DMS 273 (cell line): Measurements from ENCODE around the gene ZKSCAN3.
"Not testable (repeated sequence)": the region's sequence is repeated elsewhere in the genome, so short reads cannot be mapped to it uniquely, and the experiment has no call there.

Source experiments
- DNase-seq: peaks from one replicate; lab custom pipeline; 2025; ENCODE audit not compliant: unreplicated experiment; lab: John Stamatoyannopoulos, UW

Gene ZKSCAN3

GRCh38 chr6:28349892-28350737 lies at the start of gene ZKSCAN3:
Gene ZKSCAN3 (plus strand): TSS chr6:28349947. CDS start chr6:28359587, 9,640 bp downstream.
- peak; percentile 92 for DNase-seq

- DNase-seq: no peak
These were observed 46.2 kb upstream of the ZKSCAN3 start for GRCh38 chr6:28303570-28303969.

- not testable (repeated sequence) for DNase-seq
These were observed 43.4 kb upstream of the ZKSCAN3 start for GRCh38 chr6:28306363-28306762.

GRCh38 chr6:28311139-28311823 lies 38.5 kb upstream of the ZKSCAN3 start:
- no peak for DNase-seq

GRCh38 chr6:28312939-28313338 lies 36.8 kb upstream of the ZKSCAN3 start:
- no peak for DNase-seq

- no peak for DNase-seq
These were observed 34.1 kb upstream of the ZKSCAN3 start for GRCh38 chr6:28315628-28316027.

- not testable (repeated sequence) for DNase-seq
These were observed 31.9 kb upstream of the ZKSCAN3 start for GRCh38 chr6:28317866-28318265.

GRCh38 chr6:28322661-28323060 lies 27.1 kb upstream of the ZKSCAN3 start:
- no peak for DNase-seq

GRCh38 chr6:28323813-28324424 lies 25.8 kb upstream of the ZKSCAN3 start:
- no peak for DNase-seq

- DNase-seq: no peak
These were observed 23.3 kb upstream of the ZKSCAN3 start for GRCh38 chr6:28326371-28326948.

GRCh38 chr6:28330041-28330440 lies 19.7 kb upstream of the ZKSCAN3 start:
- DNase-seq: no peak

GRCh38 chr6:28333047-28333446 lies 16.7 kb upstream of the ZKSCAN3 start:
- no peak for DNase-seq

- no peak for DNase-seq
These were observed 16.1 kb upstream of the ZKSCAN3 start for GRCh38 chr6:28333599-28334018.

GRCh38 chr6:28334286-28335039 lies 15.3 kb upstream of the ZKSCAN3 start:
- no peak for DNase-seq

- DNase-seq: no peak
These were observed 14.6 kb upstream of the ZKSCAN3 start for GRCh38 chr6:28335040-28335563.

GRCh38 chr6:28335564-28336283 lies 14.0 kb upstream of the ZKSCAN3 start, which contains the start of gene ZSCAN31:
Gene ZSCAN31 (minus strand): TSS chr6:28336148. CDS start chr6:28329683, 6,465 bp downstream.
- peak; percentile 98 for DNase-seq

GRCh38 chr6:28336284-28337120 lies 13.2 kb upstream of the ZKSCAN3 start:
- DNase-seq: peak; percentile 88

GRCh38 chr6:28337121-28337520 lies 12.6 kb upstream of the ZKSCAN3 start:
- no peak for DNase-seq
